Adipose tissue (tissue), 3 donors: Measurements from ENCODE around the gene FAM107B. TPM values are rescaled to one million over a fixed set of nuclear protein-coding genes. Genes with fewer than 3 reads are reported as not detected.
"Not testable (repeated sequence)": the region's sequence is repeated elsewhere in the genome, so short reads cannot be mapped to it uniquely, and the experiment has no call there.

Source experiments
- H3K27ac ChIP-seq: one replicate; pipeline ENCODE4 v1.5.1; 2013; ENCODE audit warnings: low read depth, low read length
- WGBS, 3 donors: extraction: QIAGEN DNeasy Blood & Tissue Kit; methylation state at CpG; one replicate each; pipeline ENCODE4 v1.1.7; 2013; 5-methylcytosine and 5-hydroxymethylcytosine counted together
- polyA plus RNA-seq, 3 donors: library from polyadenylated mRNA; stranded (reverse); fragments of 200-250 nt; gene quantifications; one replicate each; pipeline ENCODE4 v1.2.3, GENCODE V29; 2013
- donor health status: healthy with polysubstance abuse.
- donor health status: Bipolar disorder and iron deficiency.
- donor health status: healthy.

FAM107B gene
- polyA plus RNA-seq, 3 donors = 31.3 to 45.9 (median 37.6) TPM

- 54 to 65% (median 55%) methylated on average over 5 of the region's 5 CpGs for WGBS, 3 donors
- no peak overlapping the region for H3K27ac ChIP-seq
Observed at GRCh38 chr10:14705548-14706230, 69.0 kb downstream of the FAM107B start.

GRCh38 chr10:14703631-14704001, 71.1 kb downstream of the FAM107B start:
- 76 to 90% (median 89%) methylated on average over 3 of the region's 3 CpGs for WGBS, 3 donors
- no peak overlapping the region for H3K27ac ChIP-seq

GRCh38 chr10:14701466-14701865, 73.2 kb downstream of the FAM107B start:
- WGBS, 3 donors = 82 to 95% (median 90%) methylated on average over 7 of the region's 7 CpGs

GRCh38 chr10:14700546-14700945, 74.2 kb downstream of the FAM107B start:
- H3K27ac ChIP-seq = no peak overlapping the region
- WGBS, 3 donors = 44% methylated on average over 1 of the region's 1 CpG; no CpG with 5 or more reads in 2 of the 3 donors

More at GRCh38 chr10:14701466-14701865, 73.2 kb downstream of the FAM107B start:
- H3K27ac ChIP-seq = no peak overlapping the region

- WGBS, 3 donors = 98 to 100% (median 99%) methylated on average over 4 of the region's 4 CpGs
- H3K27ac ChIP-seq = no peak overlapping the region
Observed at GRCh38 chr10:14699482-14699881, 75.2 kb downstream of the FAM107B start.

GRCh38 chr10:14698829-14699170, 75.9 kb downstream of the FAM107B start:
- H3K27ac ChIP-seq = no peak overlapping the region

GRCh38 chr10:14698111-14698828, 76.4 kb downstream of the FAM107B start:
- 41 to 71% (median 66%) methylated on average over 6 of the region's 6 CpGs for WGBS, 3 donors
- H3K27ac ChIP-seq = no peak overlapping the region

More at GRCh38 chr10:14698829-14699170, 75.9 kb downstream of the FAM107B start:
- 45 to 68% (median 50%) methylated on average over 3 of the region's 3 CpGs for WGBS, 3 donors

GRCh38 chr10:14697281-14697680, 77.4 kb downstream of the FAM107B start:
- H3K27ac ChIP-seq = no peak overlapping the region
- 65 to 90% (median 78%) methylated on average over 5 of the region's 5 CpGs for WGBS, 3 donors

GRCh38 chr10:14696821-14697220, 77.9 kb downstream of the FAM107B start:
- WGBS, 3 donors = 78 to 86% (median 85%) methylated on average over 5 of the region's 5 CpGs

GRCh38 chr10:14695847-14696480, 78.7 kb downstream of the FAM107B start:
- WGBS, 3 donors = 71 to 84% (median 74%) methylated on average over 3 of the region's 3 CpGs
- no peak overlapping the region for H3K27ac ChIP-seq

More at GRCh38 chr10:14696821-14697220, 77.9 kb downstream of the FAM107B start:
- H3K27ac ChIP-seq = no peak overlapping the region

GRCh38 chr10:14693891-14694290, 80.8 kb downstream of the FAM107B start:
- 75 to 98% (median 77%) methylated on average over 2 of the region's 2 CpGs for WGBS, 3 donors
- H3K27ac ChIP-seq = no peak overlapping the region

GRCh38 chr10:14692344-14693076, 82.2 kb downstream of the FAM107B start:
- 64 to 84% (median 74%) methylated on average over 16 of the region's 16 CpGs for WGBS, 3 donors
- H3K27ac ChIP-seq = no peak overlapping the region

GRCh38 chr10:14691359-14691758, 83.3 kb downstream of the FAM107B start:
- H3K27ac ChIP-seq = no peak overlapping the region
- 91 to 97% (median 92%) methylated on average over 8 of the region's 8 CpGs for WGBS, 3 donors

- no peak overlapping the region for H3K27ac ChIP-seq
- 31 to 65% (median 31%) methylated on average over 5 of the region's 5 CpGs for WGBS, 3 donors
Observed at GRCh38 chr10:14688606-14689005, 86.1 kb downstream of the FAM107B start.

GRCh38 chr10:14688189-14688588, 86.5 kb downstream of the FAM107B start:
- H3K27ac ChIP-seq = not testable (repeated sequence)
- WGBS, 3 donors = 74 to 90% (median 83%) methylated on average over 6 to 7 of the region's 7 CpGs

- no peak overlapping the region for H3K27ac ChIP-seq
- 31 to 100% (median 100%) methylated on average over 1 of the region's 1 CpG for WGBS, 3 donors
Observed at GRCh38 chr10:14687340-14687739, 87.4 kb downstream of the FAM107B start.

- no peak overlapping the region for H3K27ac ChIP-seq
- WGBS, 3 donors = 86 to 94% (median 89%) methylated on average over 5 of the region's 5 CpGs
Observed at GRCh38 chr10:14686356-14686755, 88.3 kb downstream of the FAM107B start.

GRCh38 chr10:14684354-14684753, 90.3 kb downstream of the FAM107B start:
- H3K27ac ChIP-seq = no peak overlapping the region
- 62 to 86% (median 75%) methylated on average over 2 of the region's 2 CpGs for WGBS, 3 donors

GRCh38 chr10:14683256-14683655, 91.4 kb downstream of the FAM107B start:
- H3K27ac ChIP-seq = no peak overlapping the region
- WGBS, 3 donors = 25 to 42% (median 33%) methylated on average over 6 of the region's 6 CpGs
